K562 (cell line): ENCODE results near the gene SOWAHC.

Experiments
- BRF1 ChIP-seq: IDR thresholded peaks from 3 replicates; pipeline ENCODE4 v1.6.1; 2011; ENCODE audit warnings: borderline replicate concordance, mild to moderate bottlenecking; ENCODE audit not compliant: insufficient read length; ENCODE audit errors: extremely low read depth
- ELF2 ChIP-seq: fragments of 250-450 bp; sonication (Bioruptor Pico); IDR thresholded peaks from 2 replicates; pipeline ENCODE4 v1.5.0; 2021; ENCODE audit warnings: mild to moderate bottlenecking
- EP300 ChIP-seq: IDR thresholded peaks from 2 replicates; pipeline ENCODE4 v1.6.1; 2012; ENCODE audit warnings: low read length, improper control_type of control experiment
- FOXK1 ChIP-seq: sonication (generic); formaldehyde crosslinking; IDR thresholded peaks from 2 replicates; pipeline ENCODE4 v1.8.0; 2022; ENCODE audit warnings: missing genetic modification reagents, mild to moderate bottlenecking, borderline replicate concordance
- MAFK ChIP-seq: IDR thresholded peaks from 2 replicates; pipeline ENCODE4 v1.6.1; 2011; ENCODE audit warnings: low read length, improper control_type of control experiment
- MAX ChIP-seq: sonication (generic); formaldehyde crosslinking; IDR thresholded peaks from 2 replicates; pipeline ENCODE4 v1.9.0; 2022; ENCODE audit warnings: mild to moderate bottlenecking, missing genetic modification reagents
- ZNF224 ChIP-seq: sonication (generic); formaldehyde crosslinking; IDR thresholded peaks from 2 replicates; pipeline ENCODE4 v1.8.0; 2022; ENCODE audit warnings: mild to moderate bottlenecking, missing genetic modification reagents
- TF ChIP-seq, protein P1 (sequence below), 3 experiments: IDR thresholded peaks in 2 of 3; conservative IDR thresholded peaks in 1 of 3; 2 replicates each; pipeline ENCODE4 v1.5.1; 2011 to 2012; ENCODE audit warnings: low read length in 3 of 3, mild to moderate bottlenecking in 3 of 3, control low read depth in 2 of 3, improper control_type of control experiment in 1 of 3, inconsistent platforms in 1 of 3, low read depth in 1 of 3, mixed read lengths in 1 of 3, moderate library complexity in 1 of 3; ENCODE audit not compliant: insufficient read depth in 2 of 3

GRCh38 chr2:109636317-109636716 is 22.2 kb downstream of the SOWAHC start:
- TF ChIP-seq ELF2 (CRISPR knock-in tag) (no peak), MAFK (no peak), MAX (CRISPR knock-in tag) (no peak), EP300 (no peak), BRF1 (no peak), FOXK1 (CRISPR knock-in tag) (no peak), ZNF224 (CRISPR knock-in tag) (no peak)
- TF ChIP-seq, protein P1, sequence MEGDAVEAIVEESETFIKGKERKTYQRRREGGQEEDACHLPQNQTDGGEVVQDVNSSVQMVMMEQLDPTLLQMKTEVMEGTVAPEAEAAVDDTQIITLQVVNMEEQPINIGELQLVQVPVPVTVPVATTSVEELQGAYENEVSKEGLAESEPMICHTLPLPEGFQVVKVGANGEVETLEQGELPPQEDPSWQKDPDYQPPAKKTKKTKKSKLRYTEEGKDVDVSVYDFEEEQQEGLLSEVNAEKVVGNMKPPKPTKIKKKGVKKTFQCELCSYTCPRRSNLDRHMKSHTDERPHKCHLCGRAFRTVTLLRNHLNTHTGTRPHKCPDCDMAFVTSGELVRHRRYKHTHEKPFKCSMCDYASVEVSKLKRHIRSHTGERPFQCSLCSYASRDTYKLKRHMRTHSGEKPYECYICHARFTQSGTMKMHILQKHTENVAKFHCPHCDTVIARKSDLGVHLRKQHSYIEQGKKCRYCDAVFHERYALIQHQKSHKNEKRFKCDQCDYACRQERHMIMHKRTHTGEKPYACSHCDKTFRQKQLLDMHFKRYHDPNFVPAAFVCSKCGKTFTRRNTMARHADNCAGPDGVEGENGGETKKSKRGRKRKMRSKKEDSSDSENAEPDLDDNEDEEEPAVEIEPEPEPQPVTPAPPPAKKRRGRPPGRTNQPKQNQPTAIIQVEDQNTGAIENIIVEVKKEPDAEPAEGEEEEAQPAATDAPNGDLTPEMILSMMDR (IDR thresholded peaks at IDR 0.05 in 2 of 3, conservative IDR thresholded peaks at IDR 0.05 in 1 of 3; ENCODE audit: insufficient read depth in 2 of 3, low read depth in 1 of 3, low read length in 3 of 3): no peak
